ENCODE results near the gene DUSP3. TPM values are rescaled to one million over a fixed set of nuclear protein-coding genes. Genes with fewer than 3 reads are reported as not detected.

DUSP3 gene
- total RNA-seq, 1 donor from 2014 or later, result 36.4 TPM

GRCh38 chr17:43791589-43791988 is 12.8 kb upstream of the DUSP3 start:
- no peak overlapping the region for H3K27ac Mint-ChIP-seq (ENCODE audit: unreplicated experiment)
- H3K27me3 Mint-ChIP-seq (ENCODE audit: unreplicated experiment), result peaks cover 21% of the 10 kb centered on the region
- H3K9me3 Mint-ChIP-seq (ENCODE audit: unreplicated experiment), result no peaks in the 10 kb centered on the region
- DNase-seq (ENCODE audit: extremely low spot score, unreplicated experiment), result no peak
- no peaks in the 10 kb centered on the region for H3K4me1 Mint-ChIP-seq (ENCODE audit: unreplicated experiment)
- no peak for TF ChIP-seq CTCF (IDR thresholded peaks at IDR 0.05)
- peaks cover 3% of the 10 kb centered on the region for H3K36me3 Mint-ChIP-seq (ENCODE audit: unreplicated experiment)
- H3K4me3 Mint-ChIP-seq (ENCODE audit: unreplicated experiment), result no peak overlapping the region

GRCh38 chr17:43790311-43790940 is 11.6 kb upstream of the DUSP3 start:
- peaks cover 3% of the 10 kb centered on the region for H3K36me3 Mint-ChIP-seq (ENCODE audit: unreplicated experiment)
- peak; percentile 26 for TF ChIP-seq CTCF (IDR thresholded peaks at IDR 0.05)
- no peak overlapping the region for H3K27ac Mint-ChIP-seq (ENCODE audit: unreplicated experiment)
- no peak overlapping the region for H3K4me3 Mint-ChIP-seq (ENCODE audit: unreplicated experiment)
- DNase-seq (ENCODE audit: extremely low spot score, unreplicated experiment), result no peak
- H3K9me3 Mint-ChIP-seq (ENCODE audit: unreplicated experiment), result no peaks in the 10 kb centered on the region
- H3K4me1 Mint-ChIP-seq (ENCODE audit: unreplicated experiment), result no peaks in the 10 kb centered on the region
- peaks cover 16% of the 10 kb centered on the region for H3K27me3 Mint-ChIP-seq (ENCODE audit: unreplicated experiment)

GRCh38 chr17:43789482-43789881 is 10.7 kb upstream of the DUSP3 start:
- no peak overlapping the region for H3K27ac Mint-ChIP-seq (ENCODE audit: unreplicated experiment)
- no peaks in the 10 kb centered on the region for H3K36me3 Mint-ChIP-seq (ENCODE audit: unreplicated experiment)
- no peak overlapping the region for H3K4me3 Mint-ChIP-seq (ENCODE audit: unreplicated experiment)
- H3K27me3 Mint-ChIP-seq (ENCODE audit: unreplicated experiment), result peaks cover 10% of the 10 kb centered on the region
- no peak for DNase-seq (ENCODE audit: extremely low spot score, unreplicated experiment)
- H3K4me1 Mint-ChIP-seq (ENCODE audit: unreplicated experiment), result no peaks in the 10 kb centered on the region
- TF ChIP-seq CTCF (IDR thresholded peaks at IDR 0.05), result no peak
- no peaks in the 10 kb centered on the region for H3K9me3 Mint-ChIP-seq (ENCODE audit: unreplicated experiment)

GRCh38 chr17:43788540-43788939 is 9.8 kb upstream of the DUSP3 start:
- no peak for TF ChIP-seq CTCF (IDR thresholded peaks at IDR 0.05)
- no peak overlapping the region for H3K27ac Mint-ChIP-seq (ENCODE audit: unreplicated experiment)
- peaks cover 4% of the 10 kb centered on the region for H3K27me3 Mint-ChIP-seq (ENCODE audit: unreplicated experiment)
- H3K4me3 Mint-ChIP-seq (ENCODE audit: unreplicated experiment), result no peak overlapping the region
- H3K4me1 Mint-ChIP-seq (ENCODE audit: unreplicated experiment), result peaks cover 5% of the 10 kb centered on the region
- no peak for DNase-seq (ENCODE audit: extremely low spot score, unreplicated experiment)
- H3K36me3 Mint-ChIP-seq (ENCODE audit: unreplicated experiment), result no peaks in the 10 kb centered on the region
- no peaks in the 10 kb centered on the region for H3K9me3 Mint-ChIP-seq (ENCODE audit: unreplicated experiment)

GRCh38 chr17:43787728-43788127 is 9.0 kb upstream of the DUSP3 start:
- Mint-ChIP-seq H3K4me1 (ENCODE audit: unreplicated experiment) (peaks cover 5% of the 10 kb centered on the region), H3K36me3 (ENCODE audit: unreplicated experiment) (no peaks in the 10 kb centered on the region), H3K27me3 (ENCODE audit: unreplicated experiment) (peaks cover 4% of the 10 kb centered on the region), H3K27ac (ENCODE audit: unreplicated experiment) (no peak overlapping the region), H3K9me3 (ENCODE audit: unreplicated experiment) (no peaks in the 10 kb centered on the region), H3K4me3 (ENCODE audit: unreplicated experiment) (no peak overlapping the region)
- DNase-seq (ENCODE audit: extremely low spot score, unreplicated experiment), result no peak
- TF ChIP-seq CTCF (IDR thresholded peaks at IDR 0.05), result no peak
